Sigmoid colon (tissue), 7 donors: ENCODE results near the gene OR7C2. TPM values are rescaled to one million over a fixed set of nuclear protein-coding genes. Genes with fewer than 3 reads are reported as not detected.

Experiments used
- DNase-seq: peaks from one replicate; pipeline ENCODE4 v3.0.0-alpha.2; 2019
- H3K27ac ChIP-seq, 4 donors: fragments of 200-600 bp; sonication (generic); one replicate each; pipeline ENCODE4 v1.5.1; 2016 to 2019; ENCODE audit warnings: mild to moderate bottlenecking in 1 of 4
- H3K27me3 ChIP-seq, 3 donors: fragments of 200-600 bp; sonication (generic); one replicate each; pipeline ENCODE4 v1.5.1; 2019; ENCODE audit warnings: mild to moderate bottlenecking in 1 of 3
- H3K36me3 ChIP-seq, 4 donors: fragments of 200-600 bp; sonication (generic); one replicate each; pipeline ENCODE4 v1.5.1; 2016 to 2019
- H3K4me1 ChIP-seq, 4 donors: fragments of 200-600 bp; sonication (generic); one replicate each; pipeline ENCODE4 v1.5.1; 2017 to 2019
- H3K4me3 ChIP-seq, 4 donors: fragments of 200-600 bp; sonication (generic); one replicate each; pipeline ENCODE4 v1.5.1; 2017 to 2019; ENCODE audit warnings: mild to moderate bottlenecking in 2 of 4, moderate library complexity in 1 of 4
- H3K9me3 ChIP-seq, 4 donors: fragments of 200-600 bp in 3 of 4; sonication (generic) in 3 of 4; one replicate each; pipeline versions ENCODE4 v1.5.1 to v1.6.1; 2013 to 2019
- CTCF ChIP-seq, 4 experiments: fragments of 450-650 bp in 3 of 4; fragments of 200-600 bp in 1 of 4; IDR thresholded peaks; one replicate each; pipeline ENCODE4 v1.5.1; 2016 to 2019; ENCODE audit warnings: antibody characterized with exemption in 4 of 4, mild to moderate bottlenecking in 3 of 4, moderate library complexity in 2 of 4
- EP300 ChIP-seq, 4 donors: sonication (generic); formaldehyde crosslinking; IDR thresholded peaks; one replicate each; pipeline ENCODE4 v1.6.1; 2017; ENCODE audit warnings: antibody characterized with exemption in 4 of 4
- POLR2A ChIP-seq, 2 donors: fragments of 450-650 bp; IDR thresholded peaks; one replicate each; pipeline ENCODE4 v1.6.1; 2016; ENCODE audit warnings: antibody characterized with exemption in 2 of 2, mild to moderate bottlenecking in 2 of 2, moderate library complexity in 2 of 2
- POLR2AphosphoS5 ChIP-seq, 4 donors: sonication (generic); formaldehyde crosslinking; IDR thresholded peaks; one replicate each; pipeline ENCODE4 v1.6.1; 2017; ENCODE audit warnings: antibody characterized with exemption in 4 of 4
- WGBS, 2 donors: extraction: QIAGEN DNeasy Blood & Tissue Kit; methylation state at CpG; one replicate each; pipeline ENCODE4 v1.1.7; 2013; 5-methylcytosine and 5-hydroxymethylcytosine counted together
- intact Hi-C: fragments of 100-400 bp; cut with DNase I; formaldehyde crosslinking; loops from one replicate; pipeline ENCODE4 v1.15.1; 2023
- polyA plus RNA-seq, 3 donors: library from polyadenylated mRNA; stranded (reverse); fragments of 200-250 nt; gene quantifications; one replicate each; pipeline ENCODE4 v1.2.3, GENCODE V29; 2013
- total RNA-seq, 4 donors: library from RNA; depleted of rRNA; stranded (reverse); fragments of >200 nt; gene quantifications; one replicate each; pipeline ENCODE4 v1.1.0, GENCODE V29; 2016
- donor health status: healthy with polysubstance abuse.
- donor health status: Bipolar disorder and iron deficiency.
- donor health status: healthy.

The OR7C2 gene
- total and polyA plus RNA-seq, 7 donors: not detected

GRCh38 chr19:14977128-14977527, 35.8 kb downstream of the OR7C2 start:
- WGBS, 2 donors: 49 to 54% methylated on average over 5 of the region's 5 CpGs
- no peak overlapping the region for H3K4me3 ChIP-seq
- H3K4me1 ChIP-seq: peaks cover 0 to 8% (median 3%) of the 10 kb centered on the region in 4 donors
- no peak for DNase-seq
- TF ChIP-seq POLR2A (IDR thresholded peaks at IDR 0.05): no peak
- TF ChIP-seq EP300 (IDR thresholded peaks at IDR 0.05): no peak
- TF ChIP-seq CTCF (IDR thresholded peaks at IDR 0.05): no peak
- no peak for TF ChIP-seq POLR2AphosphoS5 (IDR thresholded peaks at IDR 0.05)
- H3K36me3 ChIP-seq: no peaks in the 10 kb centered on the region
- H3K9me3 ChIP-seq: no peaks in the 10 kb centered on the region
- no peak overlapping the region for H3K27ac ChIP-seq
- H3K27me3 ChIP-seq: peaks cover 14 to 77% (median 34%) of the 10 kb centered on the region in 3 donors
- intact Hi-C loops: no loop called here

- intact Hi-C loops: no loop called here
- H3K4me1 ChIP-seq: peaks cover 0 to 8% (median 3%) of the 10 kb centered on the region in 4 donors
- no peak for DNase-seq
- H3K9me3 ChIP-seq: no peaks in the 10 kb centered on the region
- H3K27ac ChIP-seq: no peak overlapping the region
- 69% methylated on average over 6 of the region's 6 CpGs for WGBS, 2 donors
- TF ChIP-seq EP300 (IDR thresholded peaks at IDR 0.05) (no peak), POLR2AphosphoS5 (IDR thresholded peaks at IDR 0.05) (no peak), POLR2A (IDR thresholded peaks at IDR 0.05) (no peak), CTCF (IDR thresholded peaks at IDR 0.05) (no peak)
- H3K36me3 ChIP-seq: no peaks in the 10 kb centered on the region
- peaks cover 14 to 83% (median 39%) of the 10 kb centered on the region in 3 donors for H3K27me3 ChIP-seq
- H3K4me3 ChIP-seq: no peak overlapping the region
Observed at GRCh38 chr19:14978161-14978776, 37.0 kb downstream of the OR7C2 start.

- Histone ChIP-seq H3K4me3 (peak within 1 kb of the TSS in 2 of 4 donors; percentile 26 to 27), H3K27me3 (peaks cover 14 to 72% (median 40%) of the 10 kb centered on the region in 3 donors), H3K27ac (no peak within 1 kb of the TSS), H3K4me1 (peaks cover 0 to 8% (median 3%) of the 10 kb centered on the region in 4 donors), H3K36me3 (no peaks in the 10 kb centered on the region), H3K9me3 (no peaks in the 10 kb centered on the region)
- intact Hi-C loops: no loop called here
- WGBS, 2 donors: 2 to 6% methylated on average over 84 of the region's 84 CpGs
- TF ChIP-seq CTCF (IDR thresholded peaks at IDR 0.05) (no peak), POLR2AphosphoS5 (IDR thresholded peaks at IDR 0.05) (no peak), EP300 (IDR thresholded peaks at IDR 0.05) (no peak), POLR2A (IDR thresholded peaks at IDR 0.05) (no peak)
- DNase-seq: no peak
Observed at GRCh38 chr19:14979476-14980255, 38.4 kb downstream of the OR7C2 start, which contains the start of gene SLC1A6. TSS of gene SLC1A6 (minus strand) at chr19:14979864. CDS start at chr19:14972910, 6,954 bp downstream.

GRCh38 chr19:14985133-14985532, 43.8 kb downstream of the OR7C2 start:
- DNase-seq: no peak
- H3K27ac ChIP-seq: no peak overlapping the region
- peaks cover 4 to 28% (median 19%) of the 10 kb centered on the region in 3 donors for H3K27me3 ChIP-seq
- H3K36me3 ChIP-seq: no peaks in the 10 kb centered on the region
- no peak for TF ChIP-seq POLR2AphosphoS5 (IDR thresholded peaks at IDR 0.05)
- no peak for TF ChIP-seq CTCF (IDR thresholded peaks at IDR 0.05)
- TF ChIP-seq POLR2A (IDR thresholded peaks at IDR 0.05): no peak
- no peak for TF ChIP-seq EP300 (IDR thresholded peaks at IDR 0.05)
- WGBS, 2 donors: 68 to 71% methylated on average over 5 of the region's 5 CpGs
- intact Hi-C loops: no loop called here
- no peaks in the 10 kb centered on the region for H3K4me1 ChIP-seq
- no peak overlapping the region for H3K4me3 ChIP-seq
- no peaks in the 10 kb centered on the region for H3K9me3 ChIP-seq

Other genes starting within 250 kb of the OR7C2 start
- gene ADGRE2, start 162.9 kb upstream of the OR7C2 start, total RNA-seq: 1 to 10 TPM in 2 of 4 donors, under 1 TPM in 2; 0.49 to 2.0 (median 1.2) TPM
- gene ADGRE2, start 162.9 kb upstream of the OR7C2 start, polyA plus RNA-seq: 1 to 10 TPM; 1.8 to 3.6 (median 2.8) TPM
- gene OR7A5, start 106.3 kb upstream of the OR7C2 start, total RNA-seq: not detected
- gene OR7A5, start 106.3 kb upstream of the OR7C2 start, polyA plus RNA-seq: not detected
- gene OR7C1, start 106.3 kb upstream of the OR7C2 start, total RNA-seq: under 1 TPM in 2 of 4 donors, not detected in 2; under 0.01 TPM
- under 1 TPM in 1 of 3 donors, not detected in 2; under 0.01 TPM for gene OR7C1, start 106.3 kb upstream of the OR7C2 start, polyA plus RNA-seq
- not detected for gene OR7A10, start 92.6 kb upstream of the OR7C2 start, total RNA-seq
- not detected for gene OR7A10, start 92.6 kb upstream of the OR7C2 start, polyA plus RNA-seq
- not detected for gene OR7A17, start 55.4 kb upstream of the OR7C2 start, total RNA-seq
- not detected for gene OR7A17, start 55.4 kb upstream of the OR7C2 start, polyA plus RNA-seq
- gene SLC1A6, start 38.4 kb downstream of the OR7C2 start, total RNA-seq: not detected
- under 1 TPM in 1 of 3 donors, not detected in 2; 0.06 TPM for gene SLC1A6, start 38.4 kb downstream of the OR7C2 start, polyA plus RNA-seq
- gene CASP14, start 108.0 kb downstream of the OR7C2 start, total RNA-seq: not detected
- not detected for gene CASP14, start 108.0 kb downstream of the OR7C2 start, polyA plus RNA-seq
- not detected for gene OR1I1, start 140.7 kb downstream of the OR7C2 start, total RNA-seq
- gene OR1I1, start 140.7 kb downstream of the OR7C2 start, polyA plus RNA-seq: not detected
- gene SYDE1, start 165.9 kb downstream of the OR7C2 start, total RNA-seq: 10 to 100 TPM; 29.6 to 39.9 (median 35.8) TPM
- 1 to 10 TPM; 1.2 to 5.6 (median 4.8) TPM for gene SYDE1, start 165.9 kb downstream of the OR7C2 start, polyA plus RNA-seq